A549 (cell line): ENCODE measurements around the gene DLGAP5. TPM values are rescaled to one million over a fixed set of nuclear protein-coding genes. Genes with fewer than 3 reads are reported as not detected.

Source experiments
- ATAC-seq, 2 experiments: fragments of 200-7000 bp in 1 of 2; fragments of >200 bp in 1 of 2; cut with Nextera tagmentation in 1 of 2; cut with Tn5 transposase in 1 of 2; 3 replicates each; pipeline versions ENCODE4 v1.8.0 to v1.9.1; 2018 to 2020; ENCODE audit warnings: mild to moderate bottlenecking in 1 of 2, moderate library complexity in 1 of 2
- CTCF ChIA-PET: fragments of 300-600 bp; sonication (Branson Sonifier 250); formaldehyde crosslinking; extraction: SDS; loops from one replicate; lab custom pipeline; 2021; ENCODE audit warnings: antibody characterized with exemption, inconsistent platforms; lab: Yijun Ruan, JAX
- POLR2A ChIA-PET: fragments of 350-600 bp; formaldehyde crosslinking; extraction: SDS; loops from one replicate; lab custom pipeline; 2021; ENCODE audit warnings: antibody characterized with exemption, inconsistent platforms; lab: Yijun Ruan, JAX
- DNase-seq, 2 experiments: peaks; one replicate each; pipeline versions ENCODE4 v3.0.0 to v3.0.0-alpha.2; 2011 to 2016; ENCODE audit warnings: low read depth in 1 of 2, low spot score in 1 of 2
- FAIRE-seq: peaks from 2 replicates; lab custom pipeline; 2011; peaks lifted over from hg19 to GRCh38; lab: Jason Lieb, UNC
- H3K27ac ChIP-seq, 2 experiments: fragments of >200 bp; sonication (Bioruptor Twin); formaldehyde crosslinking; 3 replicates each; pipeline ENCODE4 v1.5.1; 2016 to 2017
- H3K4me1 ChIP-seq: fragments of >200 bp; sonication (Bioruptor Twin); formaldehyde crosslinking; 3 replicates; pipeline ENCODE4 v1.6.1; 2016
- H3K4me2 ChIP-seq: fragments of >200 bp; sonication (Bioruptor Twin); formaldehyde crosslinking; 3 replicates; pipeline ENCODE4 v1.6.1; 2016
- H3K4me3 ChIP-seq: fragments of >200 bp; sonication (Bioruptor Twin); formaldehyde crosslinking; 3 replicates; pipeline ENCODE4 v1.5.1; 2016
- H3K9me3 ChIP-seq: fragments of >200 bp; sonication (Bioruptor Twin); formaldehyde crosslinking; 3 replicates; pipeline ENCODE4 v1.6.1; 2016
- ATOH8 ChIP-seq: fragments of 250-450 bp; sonication (Bioruptor Pico); IDR thresholded peaks from 2 replicates; pipeline ENCODE4 v1.5.0; 2020; ENCODE audit warnings: low read depth, mild to moderate bottlenecking, moderate library complexity
- CBX8 ChIP-seq: fragments of 200-600 bp; sonication (generic); IDR thresholded peaks from 2 replicates; pipeline ENCODE4 v1.6.1; 2016
- CEBPB ChIP-seq, 2 experiments: fragments of >200 bp in 1 of 2; sonication (Bioruptor Twin) in 1 of 2; formaldehyde crosslinking in 1 of 2; IDR thresholded peaks; 2 replicates each; pipeline ENCODE4 v1.6.1; 2012 to 2016
- EHF ChIP-seq: fragments of 250-450 bp; sonication (Bioruptor Pico); IDR thresholded peaks from 2 replicates; pipeline ENCODE4 v1.5.0; 2020; ENCODE audit warnings: mild to moderate bottlenecking
- EHMT2 ChIP-seq: fragments of 200-600 bp; sonication (generic); IDR thresholded peaks from 2 replicates; pipeline ENCODE4 v1.6.1; 2016; ENCODE audit warnings: antibody characterized with exemption, low read depth, mild to moderate bottlenecking, moderate library complexity
- FOSB ChIP-seq: fragments of 250-450 bp; sonication (Bioruptor Pico); IDR thresholded peaks from 2 replicates; pipeline ENCODE4 v1.5.0; 2020; ENCODE audit warnings: mild to moderate bottlenecking, moderate library complexity
- FOSL2 ChIP-seq, 2 experiments: fragments of 450-650 bp in 1 of 2; fragments of >200 bp in 1 of 2; sonication (Bioruptor Twin) in 1 of 2; formaldehyde crosslinking; IDR thresholded peaks; 2 replicates each; pipeline versions ENCODE4 v1.5.0 to v1.6.1; 2016 to 2020; ENCODE audit warnings: mild to moderate bottlenecking in 1 of 2, moderate library complexity in 1 of 2
- GATA3 ChIP-seq: IDR thresholded peaks from 2 replicates; pipeline ENCODE4 v1.6.1; 2012; ENCODE audit warnings: borderline replicate concordance
- JUN ChIP-seq, 2 experiments: fragments of >200 bp; sonication (Bioruptor Twin); formaldehyde crosslinking; IDR thresholded peaks; 2 replicates in 1 of 2; 3 replicates in 1 of 2; pipeline ENCODE4 v1.6.1; 2016 to 2017
- JUNB ChIP-seq: fragments of >200 bp; sonication (Bioruptor Twin); formaldehyde crosslinking; IDR thresholded peaks from 2 replicates; pipeline ENCODE4 v1.6.1; 2016
- KDM1A ChIP-seq: fragments of 200-600 bp; sonication (generic); IDR thresholded peaks from 2 replicates; pipeline ENCODE4 v1.6.1; 2016; ENCODE audit warnings: low read depth, mild to moderate bottlenecking
- MAFK ChIP-seq: fragments of 450-650 bp; IDR thresholded peaks from 2 replicates; pipeline ENCODE4 v1.6.1; 2014; ENCODE audit not compliant: partially characterized antibody
- MAX ChIP-seq: IDR thresholded peaks from 2 replicates; pipeline ENCODE4 v1.6.1; 2012
- MYC ChIP-seq: IDR thresholded peaks from 2 replicates; pipeline ENCODE4 v1.6.1; 2012; ENCODE audit warnings: mild to moderate bottlenecking, inconsistent platforms, low read length, improper control_type of control experiment, borderline replicate concordance
- NFE2L2 ChIP-seq: fragments of 150-350 bp; conservative IDR thresholded peaks from 2 replicates; pipeline ENCODE4 v1.6.1; 2014; ENCODE audit warnings: low read length
- POLR2A ChIP-seq: IDR thresholded peaks from 2 replicates; pipeline ENCODE4 v1.6.1; 2012; ENCODE audit warnings: mild to moderate bottlenecking, low read length
- REST ChIP-seq: fragments of 200-600 bp; sonication (generic); IDR thresholded peaks from 2 replicates; pipeline ENCODE4 v1.6.1; 2016; ENCODE audit warnings: antibody characterized with exemption, mild to moderate bottlenecking, moderate library complexity
- USF2 ChIP-seq: fragments of 450-650 bp; IDR thresholded peaks from 2 replicates; pipeline ENCODE4 v1.6.1; 2014; ENCODE audit warnings: antibody characterized with exemption
- ZC3H11A ChIP-seq: fragments of 450-650 bp; IDR thresholded peaks from 2 replicates; pipeline ENCODE4 v1.6.1; 2014; ENCODE audit warnings: antibody characterized with exemption, mild to moderate bottlenecking
- ZNF302 ChIP-seq: fragments of 250-450 bp; sonication (Bioruptor Pico); IDR thresholded peaks from 2 replicates; pipeline ENCODE4 v1.9.0; 2021; ENCODE audit warnings: inconsistent platforms, mild to moderate bottlenecking, moderate library complexity
- ZSCAN20 ChIP-seq: fragments of 250-450 bp; sonication (Bioruptor Pico); IDR thresholded peaks from 2 replicates; pipeline ENCODE4 v1.8.0; 2022; ENCODE audit warnings: mild to moderate bottlenecking, moderate library complexity
- WGBS: methylation state at CpG from one replicate; pipeline ENCODE4 v1.1.6; 2017; ENCODE audit errors: missing lambda C conversion rate; 5-methylcytosine and 5-hydroxymethylcytosine counted together
- polyA plus RNA-seq, 4 experiments: library from polyadenylated mRNA; depleted of rRNA in 3 of 4; stranded (reverse); fragments of >200 nt; fragmentation: RNase III in 1 of 4; extraction: RNeasy Plus Mini Kit Qiagen cat#74134 plus additional on column Dnase treatment in 1 of 4; gene quantifications; 2 replicates in 3 of 4; 3 replicates in 1 of 4; pipeline ENCODE4 v1.2.3, GENCODE V29; 2011 to 2017

The DLGAP5 gene
- polyA plus RNA-seq, 2 of the 4 experiments (the other 2 are of a cell fraction) = 46.1 to 46.6 TPM

- H3K4me1 ChIP-seq = peaks cover 41% of the 10 kb centered on the region
- DNase-seq = peak in 1 of 2 experiments; percentile 21
- no peak for FAIRE-seq
- peak overlapping the region; percentile 91 to 93 for H3K27ac ChIP-seq
- 97% methylated on average over 6 of the region's 6 CpGs for WGBS
- peak overlapping the region; percentile 82 for H3K4me2 ChIP-seq
- POLR2A ChIA-PET = interaction anchor here (0.8 to 3.4 kb wide), 3 partner anchors 18 to 26 kb away, joined by 4 to 63 read pairs (median 6); partner anchors contain the start of gene LGALS3
- CTCF ChIA-PET = interaction anchor here (1.1 to 5.2 kb wide), 6 partner anchors 13 to 56 kb away, joined by 4 to 34 read pairs (median 10); partner anchors contain the start of gene MAPK1IP1L
- no peak for TF ChIP-seq ZC3H11A
- no peak for TF ChIP-seq ZNF302 (CRISPR knock-in tag)
- no peak for TF ChIP-seq MYC
- TF ChIP-seq CBX8 = no peak
- peaks cover 11% of the 10 kb centered on the region for H3K9me3 ChIP-seq
- no peak for ATAC-seq
- no peak overlapping the region for H3K4me3 ChIP-seq
Observed at GRCh38 chr14:55103971-55104954, 87.1 kb downstream of the DLGAP5 start.

- Histone ChIP-seq H3K4me2 (peak overlapping the region; percentile 82), H3K4me1 (peaks cover 37% of the 10 kb centered on the region), H3K27ac (peak overlapping the region; percentile 91 to 93), H3K4me3 (peak overlapping the region; percentile 33), H3K9me3 (peaks cover 11% of the 10 kb centered on the region)
- ATAC-seq (peak; percentile 93 to 95), FAIRE-seq (no peak), DNase-seq (peak; percentile 92 to 96)
- ChIA-PET POLR2A (interaction anchor here (0.8 to 3.4 kb wide), 8 partner anchors 14 to 89 kb away, joined by 3 to 63 read pairs (median 4); partner anchors contain the start of genes DLGAP5, LGALS3 and MAPK1IP1L), CTCF (interaction anchor here (0.6 to 5.2 kb wide), 11 partner anchors 11 to 62 kb away, joined by 3 to 34 read pairs (median 4); partner anchors contain the start of gene MAPK1IP1L)
- 2% methylated on average over 6 of the region's 13 CpGs for WGBS
- 0 out of 2 replicates have a peak, but pooled peaks have one; percentile 19 for TF ChIP-seq POLR2A
- 0 out of 2 replicates have a peak, but pooled peaks have one; percentile 16 for TF ChIP-seq JUNB
- peak; percentile 65 to 73; a peak in 4 of 5 replicates for TF ChIP-seq JUN (IDR thresholded peaks at IDR 0.05)
- peak in 1 of 2 experiments; percentile 32; a peak in 1 of 4 replicates for TF ChIP-seq CEBPB (IDR thresholded peaks at IDR 0.05)
- no peak for TF ChIP-seq NFE2L2
- no peak for TF ChIP-seq REST
- TF ChIP-seq MAFK = peak; percentile 39
- peak; percentile 91 for TF ChIP-seq MAX
- TF ChIP-seq ZSCAN20 (CRISPR knock-in tag) = no peak
- TF ChIP-seq EHF (CRISPR knock-in tag) = no peak; the same call in none of the 2 replicates
- TF ChIP-seq ZNF302 (CRISPR knock-in tag) = peak; percentile 57; the same call in 1 of the 2 replicates
- TF ChIP-seq FOSB (CRISPR knock-in tag) = no peak
- peak; percentile 56; the same call in 1 of the 2 replicates for TF ChIP-seq ATOH8 (CRISPR knock-in tag)
- TF ChIP-seq EHMT2 = no peak
- TF ChIP-seq FOSL2 (IDR thresholded peaks at IDR 0.05) = peak; percentile 65; the same call in 1 of the 2 replicates
- TF ChIP-seq FOSL2 (CRISPR knock-in tag; IDR thresholded peaks at IDR 0.05) = peak; percentile 92
- TF ChIP-seq GATA3 = peak; percentile 48; the same call in 1 of the 2 replicates
- TF ChIP-seq KDM1A = no peak
- TF ChIP-seq USF2 = no peak
Observed at GRCh38 chr14:55103005-55103640, 88.3 kb downstream of the DLGAP5 start.
